ENCODE results near the gene FAM25A.

FAM25A gene

GRCh38 chr10:87054373-87055295, 34.5 kb downstream of the FAM25A start:
- no peaks in the 10 kb centered on the region for H3K27me3 ChIP-seq
- no peaks in the 10 kb centered on the region for H3K9me3 ChIP-seq (replicated peaks in 1 of 11)
- TF ChIP-seq Cebpa-rat (IDR thresholded peaks at IDR 0.05), result no peak
- H3K4me3 ChIP-seq, result peak overlapping the region in 4 of 10 experiments; percentile 29 to 46 (median 43); a peak in 7 of 20 replicates
- H3K4me2 ChIP-seq, result peak overlapping the region in 7 of 11 experiments; percentile 33 to 98 (median 83); a peak in 14 of 22 replicates
- H4K20me1 ChIP-seq, result peaks cover 0 to 10% (median 0%) of the 10 kb centered on the region in 11 experiments; a peak in 7 of 22 replicates
- peak overlapping the region in 6 of 11 experiments; percentile 33 to 79 (median 70); a peak in 12 of 22 replicates for H3K9ac ChIP-seq
- peaks cover 0 to 49% (median 19%) of the 10 kb centered on the region in 10 experiments; a peak in 13 of 20 replicates for H3K4me1 ChIP-seq
- peaks cover 71 to 100% (median 96%) of the 10 kb centered on the region in 11 experiments for H3K36me3 ChIP-seq
- H3K27ac ChIP-seq, result peak overlapping the region in 8 of 11 experiments; percentile 36 to 88 (median 75); a peak in 16 of 22 replicates

- no peak overlapping the region for H3K9ac ChIP-seq
- TF ChIP-seq Cebpa-rat (IDR thresholded peaks at IDR 0.05), result no peak
- H3K9me3 ChIP-seq (replicated peaks in 1 of 11), result no peaks in the 10 kb centered on the region
- H3K36me3 ChIP-seq, result peaks cover 73 to 100% (median 97%) of the 10 kb centered on the region in 11 experiments
- H3K27me3 ChIP-seq, result no peaks in the 10 kb centered on the region
- H3K4me3 ChIP-seq, result no peak overlapping the region
- H3K4me1 ChIP-seq, result peaks cover 0 to 35% (median 19%) of the 10 kb centered on the region in 10 experiments; a peak in 13 of 20 replicates
- no peak overlapping the region for H3K4me2 ChIP-seq
- no peak overlapping the region for H3K27ac ChIP-seq
- H4K20me1 ChIP-seq, result peaks cover 0 to 10% (median 0%) of the 10 kb centered on the region in 11 experiments; a peak in 7 of 22 replicates
These were observed 38.1 kb downstream of the FAM25A start for GRCh38 chr10:87058171-87058570.

- TF ChIP-seq Cebpa-rat (IDR thresholded peaks at IDR 0.05), result no peak
- Histone ChIP-seq H3K36me3 (peaks cover 80 to 100% (median 97%) of the 10 kb centered on the region in 11 experiments), H3K9me3 (replicated peaks in 1 of 11) (no peaks in the 10 kb centered on the region), H3K4me3 (no peak overlapping the region), H4K20me1 (peaks cover 0 to 10% (median 0%) of the 10 kb centered on the region in 11 experiments; a peak in 7 of 22 replicates), H3K4me1 (peaks cover 0 to 23% (median 13%) of the 10 kb centered on the region in 10 experiments; a peak in 13 of 20 replicates), H3K9ac (no peak overlapping the region), H3K27me3 (no peaks in the 10 kb centered on the region), H3K27ac (no peak overlapping the region), H3K4me2 (no peak overlapping the region)
These were observed 39.3 kb downstream of the FAM25A start for GRCh38 chr10:87059401-87059800.

- TF ChIP-seq Cebpa-rat (IDR thresholded peaks at IDR 0.05), result no peak
- peaks cover 90 to 100% (median 98%) of the 10 kb centered on the region in 11 experiments for H3K36me3 ChIP-seq
- no peak overlapping the region for H3K27ac ChIP-seq
- H3K4me2 ChIP-seq, result no peak overlapping the region
- H3K9me3 ChIP-seq (replicated peaks in 1 of 11), result no peaks in the 10 kb centered on the region
- no peak overlapping the region for H3K4me3 ChIP-seq
- H4K20me1 ChIP-seq, result peaks cover 0 to 8% (median under 1%) of the 10 kb centered on the region in 11 experiments; a peak in 6 of 22 replicates
- H3K27me3 ChIP-seq, result no peaks in the 10 kb centered on the region
- H3K4me1 ChIP-seq, result peaks cover 0 to 18% (median 3%) of the 10 kb centered on the region in 10 experiments; a peak in 12 of 20 replicates
- no peak overlapping the region for H3K9ac ChIP-seq
These were observed 40.3 kb downstream of the FAM25A start for GRCh38 chr10:87060280-87060928.

GRCh38 chr10:87064651-87065050, 44.6 kb downstream of the FAM25A start:
- Histone ChIP-seq H3K27ac (no peak overlapping the region), H3K4me2 (no peak overlapping the region), H3K9ac (no peak overlapping the region), H3K27me3 (no peaks in the 10 kb centered on the region), H4K20me1 (peaks cover 0 to 31% (median 7%) of the 10 kb centered on the region in 11 experiments; a peak in 10 of 22 replicates), H3K4me1 (no peaks in the 10 kb centered on the region), H3K4me3 (no peak overlapping the region), H3K9me3 (replicated peaks in 1 of 11) (no peaks in the 10 kb centered on the region), H3K36me3 (peaks cover 98 to 100% (median 100%) of the 10 kb centered on the region in 11 experiments)
- TF ChIP-seq Cebpa-rat (IDR thresholded peaks at IDR 0.05), result no peak

GRCh38 chr10:87066178-87066577, 46.1 kb downstream of the FAM25A start:
- Histone ChIP-seq H3K4me2 (no peak overlapping the region), H3K36me3 (peaks cover 95 to 100% (median 99%) of the 10 kb centered on the region in 11 experiments), H4K20me1 (peaks cover 0 to 38% (median 7%) of the 10 kb centered on the region in 11 experiments; a peak in 10 of 22 replicates), H3K4me1 (no peaks in the 10 kb centered on the region), H3K9me3 (replicated peaks in 1 of 11) (no peaks in the 10 kb centered on the region), H3K27me3 (no peaks in the 10 kb centered on the region), H3K4me3 (no peak overlapping the region), H3K27ac (no peak overlapping the region), H3K9ac (no peak overlapping the region)
- no peak for TF ChIP-seq Cebpa-rat (IDR thresholded peaks at IDR 0.05)

GRCh38 chr10:87066865-87067264, 46.8 kb downstream of the FAM25A start:
- H3K4me2 ChIP-seq, result no peak overlapping the region
- H3K27ac ChIP-seq, result no peak overlapping the region
- H3K36me3 ChIP-seq, result peaks cover 95 to 100% (median 99%) of the 10 kb centered on the region in 11 experiments
- TF ChIP-seq Cebpa-rat (IDR thresholded peaks at IDR 0.05), result no peak
- H4K20me1 ChIP-seq, result peaks cover 0 to 40% (median 7%) of the 10 kb centered on the region in 11 experiments; a peak in 12 of 22 replicates
- no peak overlapping the region for H3K4me3 ChIP-seq
- no peak overlapping the region for H3K9ac ChIP-seq
- H3K27me3 ChIP-seq, result no peaks in the 10 kb centered on the region
- H3K4me1 ChIP-seq, result no peaks in the 10 kb centered on the region
- H3K9me3 ChIP-seq (replicated peaks in 1 of 11), result no peaks in the 10 kb centered on the region

- no peaks in the 10 kb centered on the region for H3K27me3 ChIP-seq
- no peak overlapping the region for H3K4me2 ChIP-seq
- no peak overlapping the region for H3K4me3 ChIP-seq
- H3K4me1 ChIP-seq, result no peaks in the 10 kb centered on the region
- TF ChIP-seq Cebpa-rat (IDR thresholded peaks at IDR 0.05), result no peak
- no peaks in the 10 kb centered on the region for H3K9me3 ChIP-seq (replicated peaks in 1 of 11)
- peaks cover 0 to 45% (median 10%) of the 10 kb centered on the region in 11 experiments; a peak in 14 of 22 replicates for H4K20me1 ChIP-seq
- H3K27ac ChIP-seq, result no peak overlapping the region
- H3K9ac ChIP-seq, result no peak overlapping the region
- H3K36me3 ChIP-seq, result peaks cover 95 to 100% (median 99%) of the 10 kb centered on the region in 11 experiments
These were observed 48.2 kb downstream of the FAM25A start for GRCh38 chr10:87068281-87068680.

GRCh38 chr10:87072449-87072848, 52.4 kb downstream of the FAM25A start:
- no peak overlapping the region for H3K9ac ChIP-seq
- H3K27me3 ChIP-seq, result no peaks in the 10 kb centered on the region
- H3K9me3 ChIP-seq (replicated peaks in 1 of 11), result no peaks in the 10 kb centered on the region
- no peaks in the 10 kb centered on the region for H3K4me1 ChIP-seq
- H3K36me3 ChIP-seq, result peaks cover 82 to 99% (median 94%) of the 10 kb centered on the region in 11 experiments
- no peak overlapping the region for H3K27ac ChIP-seq
- no peak overlapping the region for H3K4me3 ChIP-seq
- peaks cover 7 to 48% (median 29%) of the 10 kb centered on the region in 11 experiments; a peak in 18 of 22 replicates for H4K20me1 ChIP-seq
- TF ChIP-seq Cebpa-rat (IDR thresholded peaks at IDR 0.05), result no peak
- no peak overlapping the region for H3K4me2 ChIP-seq

Measured in BLaER1 treated with 17β-estradiol and CSF1 and Interleukin-3, amounts not matched to agents 10 nM and 100 nM (cell line).